Chondrocyte (in vitro differentiated cells): ENCODE data around the gene CFAP74. TPM values are rescaled to one million over a fixed set of nuclear protein-coding genes. Genes with fewer than 3 reads are reported as not detected.

Source experiments
- DNase-seq: peaks from one replicate; pipeline ENCODE4 v3.0.0; 2021; ENCODE audit warnings: mixed read lengths, low spot score
- H3K27ac Mint-ChIP-seq: one replicate; pipeline ENCODE4 v1.8.0; 2021; ENCODE audit warnings: mild to moderate bottlenecking, moderate library complexity, mixed read lengths; ENCODE audit not compliant: unreplicated experiment
- H3K27me3 Mint-ChIP-seq: 2 replicates; pipeline ENCODE4 v1.8.0; 2021; ENCODE audit warnings: low read depth, mixed read lengths
- H3K36me3 Mint-ChIP-seq: 2 replicates; pipeline ENCODE4 v1.8.0; 2021; ENCODE audit warnings: low read depth, mixed read lengths
- H3K4me1 Mint-ChIP-seq: 2 replicates; pipeline ENCODE4 v1.8.0; 2021; ENCODE audit warnings: low read depth, mild to moderate bottlenecking, mixed read lengths
- H3K4me3 Mint-ChIP-seq: one replicate; pipeline ENCODE4 v1.8.0; 2021; ENCODE audit warnings: mild to moderate bottlenecking, moderate library complexity, mixed read lengths; ENCODE audit not compliant: unreplicated experiment
- H3K9me3 Mint-ChIP-seq: 2 replicates; pipeline ENCODE4 v1.8.0; 2021; ENCODE audit warnings: low read depth, mixed read lengths
- CTCF ChIP-seq: fragments of 200-600 bp; sonication (generic); IDR thresholded peaks from 2 replicates; pipeline ENCODE4 v1.5.0; 2021; ENCODE audit warnings: antibody characterized with exemption, mild to moderate bottlenecking, moderate library complexity
- total RNA-seq: library from RNA; stranded (reverse); gene quantifications from 3 replicates; pipeline ENCODE4 v1.2.1, GENCODE V29; 2021

CFAP74 gene
- total RNA-seq, 1 donor from 2014 or later = not detected

GRCh38 chr1:1974834-1975233 is 28.8 kb downstream of the CFAP74 start:
- no peak for DNase-seq
- Mint-ChIP-seq H3K4me1 (no peaks in the 10 kb centered on the region), H3K27me3 (peaks cover 22% of the 10 kb centered on the region), H3K36me3 (no peaks in the 10 kb centered on the region), H3K4me3 (no peak overlapping the region), H3K27ac (no peak overlapping the region), H3K9me3 (no peaks in the 10 kb centered on the region)
- TF ChIP-seq CTCF = no peak

DNA sequence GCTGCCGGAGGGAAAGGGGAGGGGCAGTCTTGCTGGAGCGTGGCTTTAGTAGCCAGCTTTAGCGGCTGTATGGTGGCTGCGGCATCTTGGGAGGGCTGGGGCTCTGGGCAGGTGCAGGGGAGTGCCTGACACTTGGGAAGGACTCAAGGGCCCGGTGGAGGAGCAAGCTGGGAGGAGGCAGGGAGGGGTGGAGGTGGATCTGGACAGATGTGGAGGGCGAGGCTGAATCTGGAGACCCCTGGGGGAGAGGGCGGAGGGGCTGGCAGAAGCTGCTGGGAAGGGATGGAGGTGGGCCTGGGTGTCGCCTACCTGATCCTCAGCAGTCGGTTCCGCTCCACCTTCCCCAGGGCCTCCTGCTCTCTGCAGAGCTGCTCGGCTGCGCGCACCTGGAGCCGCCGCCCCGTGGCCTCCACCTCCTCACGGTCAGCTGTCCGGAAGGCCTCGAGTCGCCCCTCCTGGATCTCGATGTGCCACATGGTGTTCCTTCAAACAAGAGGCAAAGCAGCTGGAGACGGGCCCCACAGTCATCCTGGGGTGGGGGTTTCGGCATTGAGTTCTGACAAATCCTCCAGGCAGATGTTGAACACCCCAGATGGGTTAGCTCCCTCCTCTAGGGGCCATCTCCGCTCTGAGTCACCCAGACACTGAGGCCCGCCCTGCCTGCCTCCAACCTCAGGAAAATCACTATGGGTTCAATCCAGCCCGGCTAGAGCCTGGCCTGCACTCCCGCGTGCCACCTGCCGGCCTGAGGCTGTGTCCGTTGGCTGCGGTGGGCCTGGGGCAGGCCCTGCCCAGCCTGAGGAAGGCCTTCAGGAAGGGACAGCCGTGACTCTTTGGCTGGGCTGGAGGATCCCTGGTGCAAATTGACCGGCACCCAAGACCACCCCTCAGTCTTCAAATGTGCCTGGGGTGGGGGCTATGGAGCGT is 29.6 kb downstream of the CFAP74 start:
- no peak for DNase-seq
- Mint-ChIP-seq H3K27me3 (peaks cover 22% of the 10 kb centered on the region), H3K4me1 (no peaks in the 10 kb centered on the region), H3K36me3 (no peaks in the 10 kb centered on the region), H3K9me3 (no peaks in the 10 kb centered on the region), H3K27ac (no peak overlapping the region), H3K4me3 (no peak overlapping the region)
- TF ChIP-seq CTCF = no peak

GRCh38 chr1:1972976-1973715 is 30.4 kb downstream of the CFAP74 start:
- Mint-ChIP-seq H3K4me3 (no peak overlapping the region), H3K4me1 (no peaks in the 10 kb centered on the region)
- DNase-seq = no peak

GRCh38 chr1:1971688-1972087 is 31.9 kb downstream of the CFAP74 start:
- Mint-ChIP-seq H3K36me3 (no peaks in the 10 kb centered on the region), H3K27ac (no peak overlapping the region), H3K4me3 (no peak overlapping the region), H3K9me3 (no peaks in the 10 kb centered on the region), H3K27me3 (peaks cover 22% of the 10 kb centered on the region), H3K4me1 (no peaks in the 10 kb centered on the region)
- DNase-seq = no peak
- TF ChIP-seq CTCF = no peak

More at GRCh38 chr1:1972976-1973715, 30.4 kb downstream of the CFAP74 start:
- Mint-ChIP-seq H3K9me3 (no peaks in the 10 kb centered on the region), H3K27ac (no peak overlapping the region), H3K36me3 (no peaks in the 10 kb centered on the region), H3K27me3 (peaks cover 22% of the 10 kb centered on the region)
- TF ChIP-seq CTCF = no peak

GRCh38 chr1:1971017-1971416 is 32.6 kb downstream of the CFAP74 start:
- no peak overlapping the region for H3K27ac Mint-ChIP-seq
- no peaks in the 10 kb centered on the region for H3K4me1 Mint-ChIP-seq
- no peak for TF ChIP-seq CTCF
- no peak for DNase-seq
- peaks cover 18% of the 10 kb centered on the region for H3K27me3 Mint-ChIP-seq
- no peaks in the 10 kb centered on the region for H3K36me3 Mint-ChIP-seq
- no peaks in the 10 kb centered on the region for H3K9me3 Mint-ChIP-seq
- H3K4me3 Mint-ChIP-seq = no peak overlapping the region
